ENCODE measurements around the gene CDC42SE1.

Gene CDC42SE1

DNA sequence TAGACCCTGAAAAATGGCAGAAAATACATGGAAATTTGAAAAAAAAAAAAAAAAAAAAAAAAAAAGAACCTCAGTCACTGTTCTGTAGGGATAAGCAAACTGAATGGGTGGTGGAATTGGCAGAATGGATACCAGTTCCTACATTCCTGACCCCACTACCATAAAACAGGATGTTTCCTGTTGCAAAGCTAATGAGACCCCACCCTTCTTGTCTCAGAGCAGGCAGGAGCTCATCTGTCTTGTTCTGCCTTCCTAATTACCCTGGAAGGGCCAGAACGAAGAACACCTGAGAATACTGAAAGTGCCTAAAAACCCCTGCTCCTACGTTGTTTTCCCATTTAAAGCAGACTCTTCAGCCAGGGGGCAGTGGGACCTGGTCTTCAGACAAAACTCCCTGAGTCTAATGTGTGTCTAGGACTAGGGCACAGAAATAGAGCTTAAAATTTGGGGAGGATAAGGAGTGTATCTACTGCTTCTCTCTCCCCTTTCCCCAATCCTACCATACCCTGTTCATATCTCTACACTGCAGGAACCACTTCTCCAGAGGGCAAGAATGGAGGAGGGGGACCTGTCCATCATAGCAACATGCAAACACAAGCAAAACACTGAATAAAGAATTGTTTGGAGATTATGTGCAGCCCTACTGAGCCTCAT is 7.9 kb downstream of the CDC42SE1 start:
- no peak for DNase-seq (ENCODE audit: low read depth)

DNA sequence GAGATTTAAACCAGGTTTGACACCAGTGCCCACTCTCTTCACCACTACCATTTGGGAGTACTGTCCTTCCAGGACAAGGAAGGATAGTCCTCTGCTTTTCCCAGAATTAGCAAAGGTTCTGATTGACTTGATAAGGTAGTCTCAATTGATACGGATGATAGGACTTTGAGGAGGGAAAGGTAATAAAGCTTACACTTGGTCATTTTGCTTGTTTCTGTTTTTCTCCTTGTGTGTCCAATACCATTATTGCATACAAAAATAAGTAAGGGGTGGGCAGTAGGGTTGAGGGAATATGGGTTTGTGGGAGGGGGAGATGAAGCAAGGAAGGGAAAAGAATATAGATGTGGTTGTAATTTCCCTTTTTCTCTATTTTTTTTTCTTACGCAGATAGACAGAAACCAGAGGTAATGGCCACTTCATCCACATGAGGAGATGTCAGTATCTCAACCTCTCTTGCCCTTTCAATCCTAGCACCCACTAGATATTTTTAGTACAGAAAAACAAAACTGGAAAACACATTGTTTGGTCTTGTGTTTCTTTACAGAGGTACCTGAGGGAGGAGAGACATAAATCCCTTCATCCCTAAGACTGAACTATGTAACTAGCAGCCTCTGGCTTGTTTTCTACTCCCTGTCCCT is 9.3 kb downstream of the CDC42SE1 start:
- no peak for DNase-seq (ENCODE audit: low read depth)

GRCh38 chr1:151049458-151049857 is 10.0 kb downstream of the CDC42SE1 start:
- DNase-seq (ENCODE audit: low read depth) = no peak

GRCh38 chr1:151048645-151049032 is 10.8 kb downstream of the CDC42SE1 start:
- no peak for DNase-seq (ENCODE audit: low read depth)

DNA sequence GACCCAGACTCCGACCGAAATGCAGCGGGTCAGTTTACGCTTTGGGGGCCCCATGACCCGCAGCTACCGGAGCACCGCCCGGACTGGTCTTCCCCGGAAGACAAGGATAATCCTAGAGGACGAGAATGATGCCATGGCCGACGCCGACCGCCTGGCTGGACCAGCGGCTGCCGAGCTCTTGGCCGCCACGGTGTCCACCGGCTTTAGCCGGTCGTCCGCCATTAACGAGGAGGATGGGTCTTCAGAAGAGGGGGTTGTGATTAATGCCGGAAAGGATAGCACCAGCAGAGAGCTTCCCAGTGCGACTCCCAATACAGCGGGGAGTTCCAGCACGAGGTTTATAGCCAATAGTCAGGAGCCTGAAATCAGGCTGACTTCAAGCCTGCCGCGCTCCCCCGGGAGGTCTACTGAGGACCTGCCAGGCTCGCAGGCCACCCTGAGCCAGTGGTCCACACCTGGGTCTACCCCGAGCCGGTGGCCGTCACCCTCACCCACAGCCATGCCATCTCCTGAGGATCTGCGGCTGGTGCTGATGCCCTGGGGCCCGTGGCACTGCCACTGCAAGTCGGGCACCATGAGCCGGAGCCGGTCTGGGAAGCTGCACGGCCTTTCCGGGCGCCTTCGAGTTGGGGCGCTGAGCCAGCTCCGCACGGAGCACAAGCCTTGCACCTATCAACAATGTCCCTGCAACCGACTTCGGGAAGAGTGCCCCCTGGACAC is 11.3 kb downstream of the CDC42SE1 start:
- no peak for DNase-seq (ENCODE audit: low read depth)

DNA sequence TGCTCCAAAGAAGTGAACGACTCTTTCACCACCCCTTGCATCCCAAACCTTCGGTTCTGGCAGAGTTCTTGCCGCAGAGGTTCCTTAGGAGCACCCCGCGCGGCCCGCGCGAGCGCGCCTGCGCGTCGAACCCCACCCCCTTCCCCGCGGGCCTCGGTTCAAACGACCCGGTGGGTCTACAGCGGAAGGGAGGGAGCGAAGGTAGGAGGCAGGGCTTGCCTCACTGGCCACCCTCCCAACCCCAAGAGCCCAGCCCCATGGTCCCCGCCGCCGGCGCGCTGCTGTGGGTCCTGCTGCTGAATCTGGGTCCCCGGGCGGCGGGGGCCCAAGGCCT is 11.9 kb downstream of the CDC42SE1 start, which contains the start of gene C1orf56:
C1orf56 (plus strand) TSS at position 161 of the 334 bp plus-strand sequence; CDS start at position 258, 97 bp downstream.
- no peak for DNase-seq (ENCODE audit: low read depth)

GRCh38 chr1:151043163-151043562 is 16.3 kb downstream of the CDC42SE1 start:
- no peak for DNase-seq (ENCODE audit: low read depth)

DNA sequence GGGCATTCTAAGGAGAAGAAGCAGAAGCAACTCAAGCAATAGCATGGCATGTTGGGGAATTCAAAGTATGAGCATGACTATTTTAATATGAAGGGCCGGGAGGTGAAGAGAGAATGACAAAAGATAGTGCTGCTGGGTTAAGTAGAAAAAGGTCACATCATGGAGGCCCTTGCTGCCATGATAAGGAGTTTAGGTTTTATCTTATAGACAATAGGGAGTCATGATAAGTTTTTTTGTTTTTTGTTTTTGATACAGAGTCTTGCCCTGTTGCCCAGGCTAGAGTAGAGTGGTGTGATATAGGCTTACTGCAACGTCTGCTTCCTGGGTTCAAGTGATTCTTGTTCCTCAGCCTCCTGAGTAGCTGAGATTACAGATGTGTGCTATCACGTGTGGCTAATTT is 19.9 kb downstream of the CDC42SE1 start:
- DNase-seq (ENCODE audit: low read depth) = no peak

DNA sequence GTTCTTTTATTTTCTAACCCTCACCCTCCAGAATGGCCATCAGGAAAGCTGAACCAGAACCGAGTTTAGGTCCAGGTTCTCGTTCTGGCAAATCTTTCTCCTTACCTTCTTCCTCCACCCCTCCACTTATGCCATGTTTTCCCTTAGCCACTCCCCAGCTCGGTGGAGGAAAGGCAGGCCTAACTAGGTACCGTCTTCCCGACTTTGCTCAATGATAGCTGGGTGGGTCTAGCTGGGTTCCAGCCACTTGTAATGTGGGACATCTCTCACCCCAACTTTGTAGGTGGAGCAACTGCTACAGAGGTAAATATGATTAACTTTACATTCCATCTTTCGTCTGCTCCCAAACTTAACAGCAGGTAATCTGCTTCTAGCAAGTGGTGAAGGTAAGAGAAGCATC is 22.4 kb downstream of the CDC42SE1 start:
- DNase-seq (ENCODE audit: low read depth) = no peak

DNA sequence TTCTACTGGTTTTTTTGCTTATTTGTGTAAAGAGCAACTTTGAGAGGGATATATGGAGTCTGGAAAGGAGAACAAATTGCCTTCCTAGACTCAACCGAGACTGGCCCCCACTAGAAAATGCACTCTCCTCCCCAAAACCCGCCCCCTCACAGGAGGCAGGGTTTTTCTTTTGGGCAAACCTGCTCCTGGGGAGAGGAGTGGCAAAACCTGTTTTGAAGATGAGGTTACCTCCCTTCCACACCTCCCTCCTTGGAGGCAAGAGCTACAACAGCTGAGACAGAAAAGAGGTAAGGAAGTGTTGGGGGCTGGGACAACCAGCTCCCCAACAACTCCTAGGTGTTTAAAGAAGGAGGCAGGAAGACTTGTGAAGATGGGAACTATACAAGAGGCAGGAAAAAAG is 23.1 kb downstream of the CDC42SE1 start, which contains the start of gene BNIPL:
BNIPL (plus strand) TSS at position 231 of the 400 bp plus-strand sequence; CDS start at position 371, 140 bp downstream.
- DNase-seq (ENCODE audit: low read depth) = no peak

GRCh38 chr1:151035167-151035566 is 24.3 kb downstream of the CDC42SE1 start:
- no peak for DNase-seq (ENCODE audit: low read depth)

GRCh38 chr1:151032164-151032563 is 27.3 kb downstream of the CDC42SE1 start:
- no peak for DNase-seq (ENCODE audit: low read depth)

- DNase-seq (ENCODE audit: low read depth) = no peak
Measured at GRCh38 chr1:151026460-151026859, 33.0 kb downstream of the CDC42SE1 start.

DNA sequence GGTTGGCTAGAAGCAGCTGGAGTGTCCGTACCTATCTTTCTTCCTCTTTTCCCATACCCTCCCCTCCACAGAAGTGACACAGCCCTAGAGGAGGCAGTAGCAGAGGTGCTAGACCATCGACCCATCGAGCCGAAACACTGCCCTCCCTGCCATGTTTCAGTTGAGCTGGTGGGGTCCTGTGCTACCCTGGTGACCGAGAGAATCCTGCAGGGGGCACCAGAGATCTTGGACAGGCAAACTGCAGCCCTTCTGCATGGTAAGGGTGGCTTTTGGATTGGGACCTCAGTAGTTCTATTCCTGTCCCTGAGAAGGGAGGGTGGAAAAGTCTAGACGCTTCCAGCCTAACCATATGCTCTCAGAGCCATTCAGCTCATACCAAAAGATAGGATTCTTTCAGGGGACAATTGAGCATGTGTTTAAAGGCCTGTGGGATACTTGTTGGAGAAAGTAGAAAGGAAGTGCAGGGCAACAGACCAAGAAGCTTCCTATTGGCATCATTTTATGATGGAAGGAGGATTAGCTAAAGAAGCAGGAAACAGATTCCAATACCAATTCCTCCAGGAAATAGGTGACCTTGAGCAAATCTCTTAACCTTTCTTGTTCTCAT is 34.8 kb downstream of the CDC42SE1 start:
- DNase-seq (ENCODE audit: low read depth) = peak; percentile 40

DNA sequence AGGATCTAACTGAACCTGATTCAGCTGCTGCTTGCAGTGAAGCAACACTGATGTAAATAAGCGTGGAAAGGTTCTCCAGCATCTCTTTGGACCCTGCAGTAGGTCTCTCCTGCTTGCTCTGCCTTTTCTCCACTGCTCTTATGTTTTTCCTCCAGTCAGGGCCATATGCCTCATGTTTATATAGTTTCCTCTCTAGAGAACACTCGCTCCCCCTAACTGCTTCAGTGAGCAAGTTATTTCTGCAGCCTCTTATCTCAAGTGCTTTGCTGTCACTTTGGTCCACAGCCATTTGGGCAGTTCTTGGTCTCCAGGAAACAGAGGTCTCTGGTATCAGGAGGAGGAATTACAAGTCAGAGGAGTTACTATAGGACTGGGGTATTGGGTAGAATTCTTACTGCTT is 45.9 kb downstream of the CDC42SE1 start:
- DNase-seq (ENCODE audit: low read depth) = no peak

DNA sequence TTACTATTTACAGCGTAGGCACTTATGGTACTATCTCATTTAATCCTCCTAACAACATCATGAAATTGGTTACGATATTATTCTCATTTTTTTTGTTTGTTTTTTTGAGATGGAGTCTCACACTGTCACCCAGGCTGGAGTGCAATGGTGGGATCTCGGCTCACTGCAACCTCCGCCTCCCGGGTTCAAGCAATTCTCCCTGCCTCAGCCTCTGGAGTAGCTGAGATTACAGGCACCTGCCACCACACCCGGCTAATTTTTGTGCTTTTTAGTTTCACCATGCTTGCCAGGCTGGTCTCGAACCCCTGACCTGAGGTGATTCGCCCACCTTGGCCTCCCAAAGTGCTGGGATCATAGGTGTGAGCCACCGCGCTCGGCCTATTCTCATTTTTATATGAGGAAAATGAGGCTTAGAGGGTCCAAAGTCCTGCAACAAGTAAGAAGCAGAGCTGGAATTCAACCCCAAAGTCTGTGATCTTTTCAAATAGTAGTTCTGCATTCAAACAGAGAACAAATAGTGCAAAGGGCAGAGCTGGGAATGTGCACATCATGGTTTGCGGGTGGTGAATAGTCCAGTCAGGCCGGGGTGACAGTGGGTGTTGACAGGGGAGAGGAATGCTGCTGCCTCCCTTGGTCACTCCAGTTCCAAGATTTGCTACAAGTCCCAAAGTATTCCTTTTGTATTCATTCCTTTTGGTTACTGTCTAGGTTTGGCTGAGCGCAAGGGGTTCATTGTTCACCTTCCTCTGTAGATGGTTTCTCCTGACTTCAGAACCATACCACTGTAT is 46.5 kb downstream of the CDC42SE1 start:
- no peak for DNase-seq (ENCODE audit: low read depth)

GRCh38 chr1:151011154-151011850 is 48.1 kb downstream of the CDC42SE1 start:
- no peak for DNase-seq (ENCODE audit: low read depth)

DNA sequence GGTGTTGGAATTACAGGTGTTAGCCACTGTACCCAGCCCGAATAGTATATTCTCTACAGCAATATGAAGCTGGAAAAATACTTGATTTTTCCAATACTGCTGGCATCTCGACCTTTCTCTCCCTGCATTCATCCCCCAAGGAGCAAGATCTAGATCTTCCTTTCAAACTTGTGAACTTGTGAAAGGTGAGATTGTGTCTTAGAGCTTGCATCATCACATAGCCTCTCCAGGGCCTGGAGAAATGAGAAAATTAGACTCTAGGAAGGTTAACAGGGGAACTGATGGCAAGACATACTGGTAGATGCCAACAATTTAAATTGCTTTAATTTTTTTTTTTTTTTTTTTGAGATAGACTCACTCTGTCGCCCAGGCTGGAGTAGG is 49.1 kb downstream of the CDC42SE1 start:
- no peak for DNase-seq (ENCODE audit: low read depth)

- no peak for DNase-seq (ENCODE audit: low read depth)
Measured at GRCh38 chr1:151009674-151010345, 49.6 kb downstream of the CDC42SE1 start.

DNA sequence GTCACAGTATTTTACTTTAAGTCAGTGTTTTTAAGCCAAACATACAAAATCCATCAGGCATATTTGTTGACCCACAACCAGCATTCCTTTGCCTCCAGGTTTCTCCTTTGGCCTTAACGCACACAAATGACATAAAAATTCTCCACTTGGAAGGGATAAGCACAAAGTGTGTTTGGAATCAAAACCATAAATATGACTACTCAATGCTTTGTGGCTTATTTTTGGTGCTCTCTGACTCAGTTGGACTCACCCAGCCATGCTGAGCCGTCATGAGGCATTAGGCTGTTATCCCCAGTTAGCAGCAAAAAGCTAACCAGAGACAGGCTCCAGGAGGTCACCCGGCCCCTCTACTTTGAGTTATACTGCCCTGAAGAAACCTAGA is 50.2 kb downstream of the CDC42SE1 start:
- no peak for DNase-seq (ENCODE audit: low read depth)
